Neural cell (in vitro differentiated cells): ENCODE data around the gene PYGB. TPM values are rescaled to one million over a fixed set of nuclear protein-coding genes. Genes with fewer than 3 reads are reported as not detected.
A peak's percentile ranks its signal among the peaks of the same experiment; 100 is the strongest.

Experiments used
- H2AFZ ChIP-seq: fragments of 200-600, 300-800 bp; sonication (generic), shearing (Covaris generic); 2 replicates; pipeline ENCODE4 v1.6.0; 2014; ENCODE audit warnings: low read depth, mild to moderate bottlenecking, antibody characterized with exemption, low read length, moderate library complexity
- H3F3A ChIP-seq: fragments of 200-600 bp; shearing (Covaris generic); 2 replicates; pipeline ENCODE4 v1.6.1; 2016; ENCODE audit warnings: mild to moderate bottlenecking, moderate library complexity, mixed read lengths, antibody characterized with exemption, low read length; ENCODE audit not compliant: insufficient read depth, poor library complexity, severe bottlenecking
- H3K27ac ChIP-seq: fragments of 200-600, 300-800 bp; sonication (generic), shearing (Covaris generic); 2 replicates; pipeline ENCODE4 v1.5.1; 2014; ENCODE audit warnings: mild to moderate bottlenecking, low read length, moderate library complexity
- H3K27me3 ChIP-seq: fragments of 300-800, 200-600 bp; sonication (generic), shearing (Covaris generic); 2 replicates; pipeline ENCODE4 v1.6.0; 2014; ENCODE audit warnings: mild to moderate bottlenecking, low read depth, low read length, moderate library complexity; ENCODE audit not compliant: insufficient read depth
- H3K36me3 ChIP-seq: fragments of 300-800, 200-600 bp; sonication (generic), shearing (Covaris generic); 2 replicates; pipeline ENCODE4 v1.5.1; 2014; ENCODE audit warnings: mild to moderate bottlenecking, antibody characterized with exemption, low read length, moderate library complexity; ENCODE audit not compliant: insufficient read depth
- H3K4me2 ChIP-seq: fragments of 300-800, 200-600 bp; sonication (generic), shearing (Covaris generic); 2 replicates; pipeline ENCODE4 v1.6.0; 2014; ENCODE audit warnings: mild to moderate bottlenecking, low read length
- H3K4me3 ChIP-seq: fragments of 300-800, 200-600 bp; sonication (generic), shearing (Covaris generic); 2 replicates; pipeline ENCODE4 v1.5.1; 2014; ENCODE audit warnings: mild to moderate bottlenecking, low read length, moderate library complexity
- H3K79me2 ChIP-seq: fragments of 200-600 bp; shearing (Covaris generic); replicated peaks from 2 replicates; pipeline ENCODE4 v1.6.0; 2014; ENCODE audit warnings: mild to moderate bottlenecking, low read length, moderate library complexity; ENCODE audit not compliant: insufficient read depth
- H3K9ac ChIP-seq: fragments of 300-800, 200-600 bp; sonication (generic), shearing (Covaris generic); 2 replicates; pipeline ENCODE4 v1.6.1; 2016; ENCODE audit warnings: mild to moderate bottlenecking, low read length, mixed read lengths
- H3K9me2 ChIP-seq: fragments of 200-600 bp; shearing (Covaris generic); 2 replicates; pipeline ENCODE4 v1.6.1; 2016; ENCODE audit warnings: mild to moderate bottlenecking, low read length, mixed read lengths; ENCODE audit not compliant: insufficient read depth
- H3K9me3 ChIP-seq: fragments of 200-600, 300-800 bp; sonication (generic), shearing (Covaris generic); 2 replicates; pipeline ENCODE4 v1.6.1; 2016; ENCODE audit warnings: mild to moderate bottlenecking, mixed run types, low read length, moderate library complexity, mixed read lengths
- H4K20me1 ChIP-seq: fragments of 200-600 bp; shearing (Covaris generic); 2 replicates; pipeline ENCODE4 v1.6.1; 2016; ENCODE audit warnings: mild to moderate bottlenecking, mixed run types; ENCODE audit not compliant: insufficient read depth
- EP300 ChIP-seq: fragments of 450-650 bp; conservative IDR thresholded peaks from 2 replicates; pipeline ENCODE4 v1.6.1; 2014; ENCODE audit warnings: antibody characterized with exemption, mild to moderate bottlenecking, moderate library complexity; ENCODE audit not compliant: poor library complexity, severe bottlenecking
- EZH2 ChIP-seq: fragments of 200-600, 300-800 bp; shearing (Covaris generic), sonication (generic); IDR thresholded peaks from 2 replicates; pipeline ENCODE4 v1.6.1; 2014; ENCODE audit warnings: antibody characterized with exemption, low read length, borderline replicate concordance, mild to moderate bottlenecking; ENCODE audit not compliant: insufficient read depth, poor library complexity, severe bottlenecking
- MXI1 ChIP-seq: fragments of 450-650 bp; conservative IDR thresholded peaks from 2 replicates; pipeline ENCODE4 v1.6.1; 2014; ENCODE audit warnings: antibody characterized with exemption, mild to moderate bottlenecking; ENCODE audit not compliant: poor library complexity, severe bottlenecking
- POLR2AphosphoS5 ChIP-seq: IDR thresholded peaks from 2 replicates; pipeline ENCODE4 v1.6.1; 2012
- RAD21 ChIP-seq: fragments of 450-650 bp; conservative IDR thresholded peaks from 2 replicates; pipeline ENCODE4 v1.6.1; 2014; ENCODE audit warnings: antibody characterized with exemption, mild to moderate bottlenecking, moderate library complexity
- SMC3 ChIP-seq: fragments of 450-650 bp; conservative IDR thresholded peaks from 2 replicates; pipeline ENCODE4 v1.6.1; 2014; ENCODE audit warnings: antibody characterized with exemption, mild to moderate bottlenecking, moderate library complexity; ENCODE audit not compliant: poor library complexity
- TAF1 ChIP-seq: IDR thresholded peaks from 2 replicates; pipeline ENCODE4 v1.6.1; 2012; ENCODE audit warnings: low read depth
- polyA plus RNA-seq: library from polyadenylated mRNA; depleted of rRNA; stranded (reverse); fragments of >200 nt; gene quantifications from 2 replicates; pipeline ENCODE4 v1.2.3, GENCODE V29; 2014
- TF ChIP-seq, protein P1 (sequence below): fragments of 450-650 bp; IDR thresholded peaks from 2 replicates; pipeline ENCODE4 v1.5.1; 2014; ENCODE audit warnings: antibody characterized with exemption, mild to moderate bottlenecking, moderate library complexity; ENCODE audit not compliant: poor library complexity, severe bottlenecking
- TF ChIP-seq, protein P2 (sequence below): IDR thresholded peaks from 2 replicates; pipeline ENCODE4 v1.6.1; 2012; ENCODE audit warnings: borderline replicate concordance

Gene PYGB
- polyA plus RNA-seq, 1 donor from 2014 or later, result 70.5 TPM

DNA sequence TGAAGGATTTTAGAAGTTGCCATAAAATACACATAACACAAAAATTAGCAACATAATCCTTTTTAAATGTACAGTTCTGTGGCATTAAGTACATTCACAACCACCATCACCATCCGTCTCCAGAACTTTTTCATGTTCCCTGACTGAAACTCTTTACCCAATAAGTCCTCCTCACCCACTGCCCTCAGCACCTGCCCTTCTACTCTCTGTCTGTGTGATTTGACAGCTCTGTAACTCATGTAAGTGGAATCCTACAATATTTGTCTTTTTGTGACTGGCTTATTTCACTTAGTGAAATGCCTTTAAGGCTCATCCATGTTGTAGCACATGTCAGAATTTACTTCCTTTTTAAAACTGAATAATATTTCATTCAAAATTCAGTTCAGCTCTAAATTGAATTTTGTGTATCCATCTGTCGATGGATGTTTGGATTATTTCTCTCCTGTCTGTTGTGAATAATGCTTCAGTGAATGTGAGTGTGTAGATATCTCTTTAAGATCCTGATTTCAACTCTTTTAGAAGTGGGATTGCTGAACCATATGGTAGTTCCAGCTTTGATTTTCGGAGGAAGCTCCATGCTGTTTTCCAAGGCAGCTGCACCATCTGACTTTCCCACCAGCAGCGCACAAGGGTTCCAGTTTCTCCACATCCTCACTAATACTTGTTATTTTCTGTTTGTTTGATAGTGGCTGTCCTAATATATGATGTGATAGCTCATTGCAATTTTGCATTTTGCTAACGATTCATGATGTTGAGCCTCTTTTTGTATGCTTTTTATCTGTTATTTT, 48.2 kb upstream of the PYGB start:
- Histone ChIP-seq H3K9ac (no peak overlapping the region), H2AFZ (no peak overlapping the region), H3K27me3 (no peaks in the 10 kb centered on the region), H3K9me2 (no peaks in the 10 kb centered on the region), H3K27ac (no peak overlapping the region), H4K20me1 (no peaks in the 10 kb centered on the region), H3F3A (no peaks in the 10 kb centered on the region), H3K9me3 (no peaks in the 10 kb centered on the region), H3K79me2 (peaks cover 34% of the 10 kb centered on the region), H3K4me2 (no peak overlapping the region), H3K36me3 (no peaks in the 10 kb centered on the region), H3K4me3 (peak overlapping the region; percentile 26)
- no peak for TF ChIP-seq RAD21
- no peak for TF ChIP-seq SMC3
- TF ChIP-seq, protein P1, sequence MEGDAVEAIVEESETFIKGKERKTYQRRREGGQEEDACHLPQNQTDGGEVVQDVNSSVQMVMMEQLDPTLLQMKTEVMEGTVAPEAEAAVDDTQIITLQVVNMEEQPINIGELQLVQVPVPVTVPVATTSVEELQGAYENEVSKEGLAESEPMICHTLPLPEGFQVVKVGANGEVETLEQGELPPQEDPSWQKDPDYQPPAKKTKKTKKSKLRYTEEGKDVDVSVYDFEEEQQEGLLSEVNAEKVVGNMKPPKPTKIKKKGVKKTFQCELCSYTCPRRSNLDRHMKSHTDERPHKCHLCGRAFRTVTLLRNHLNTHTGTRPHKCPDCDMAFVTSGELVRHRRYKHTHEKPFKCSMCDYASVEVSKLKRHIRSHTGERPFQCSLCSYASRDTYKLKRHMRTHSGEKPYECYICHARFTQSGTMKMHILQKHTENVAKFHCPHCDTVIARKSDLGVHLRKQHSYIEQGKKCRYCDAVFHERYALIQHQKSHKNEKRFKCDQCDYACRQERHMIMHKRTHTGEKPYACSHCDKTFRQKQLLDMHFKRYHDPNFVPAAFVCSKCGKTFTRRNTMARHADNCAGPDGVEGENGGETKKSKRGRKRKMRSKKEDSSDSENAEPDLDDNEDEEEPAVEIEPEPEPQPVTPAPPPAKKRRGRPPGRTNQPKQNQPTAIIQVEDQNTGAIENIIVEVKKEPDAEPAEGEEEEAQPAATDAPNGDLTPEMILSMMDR, result no peak
- no peak for TF ChIP-seq EZH2
- TF ChIP-seq, protein P2, sequence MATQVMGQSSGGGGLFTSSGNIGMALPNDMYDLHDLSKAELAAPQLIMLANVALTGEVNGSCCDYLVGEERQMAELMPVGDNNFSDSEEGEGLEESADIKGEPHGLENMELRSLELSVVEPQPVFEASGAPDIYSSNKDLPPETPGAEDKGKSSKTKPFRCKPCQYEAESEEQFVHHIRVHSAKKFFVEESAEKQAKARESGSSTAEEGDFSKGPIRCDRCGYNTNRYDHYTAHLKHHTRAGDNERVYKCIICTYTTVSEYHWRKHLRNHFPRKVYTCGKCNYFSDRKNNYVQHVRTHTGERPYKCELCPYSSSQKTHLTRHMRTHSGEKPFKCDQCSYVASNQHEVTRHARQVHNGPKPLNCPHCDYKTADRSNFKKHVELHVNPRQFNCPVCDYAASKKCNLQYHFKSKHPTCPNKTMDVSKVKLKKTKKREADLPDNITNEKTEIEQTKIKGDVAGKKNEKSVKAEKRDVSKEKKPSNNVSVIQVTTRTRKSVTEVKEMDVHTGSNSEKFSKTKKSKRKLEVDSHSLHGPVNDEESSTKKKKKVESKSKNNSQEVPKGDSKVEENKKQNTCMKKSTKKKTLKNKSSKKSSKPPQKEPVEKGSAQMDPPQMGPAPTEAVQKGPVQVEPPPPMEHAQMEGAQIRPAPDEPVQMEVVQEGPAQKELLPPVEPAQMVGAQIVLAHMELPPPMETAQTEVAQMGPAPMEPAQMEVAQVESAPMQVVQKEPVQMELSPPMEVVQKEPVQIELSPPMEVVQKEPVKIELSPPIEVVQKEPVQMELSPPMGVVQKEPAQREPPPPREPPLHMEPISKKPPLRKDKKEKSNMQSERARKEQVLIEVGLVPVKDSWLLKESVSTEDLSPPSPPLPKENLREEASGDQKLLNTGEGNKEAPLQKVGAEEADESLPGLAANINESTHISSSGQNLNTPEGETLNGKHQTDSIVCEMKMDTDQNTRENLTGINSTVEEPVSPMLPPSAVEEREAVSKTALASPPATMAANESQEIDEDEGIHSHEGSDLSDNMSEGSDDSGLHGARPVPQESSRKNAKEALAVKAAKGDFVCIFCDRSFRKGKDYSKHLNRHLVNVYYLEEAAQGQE, result no peak
- TF ChIP-seq EP300, result no peak
- TF ChIP-seq POLR2AphosphoS5, result no peak
- TF ChIP-seq MXI1, result no peak
- no peak for TF ChIP-seq TAF1

DNA sequence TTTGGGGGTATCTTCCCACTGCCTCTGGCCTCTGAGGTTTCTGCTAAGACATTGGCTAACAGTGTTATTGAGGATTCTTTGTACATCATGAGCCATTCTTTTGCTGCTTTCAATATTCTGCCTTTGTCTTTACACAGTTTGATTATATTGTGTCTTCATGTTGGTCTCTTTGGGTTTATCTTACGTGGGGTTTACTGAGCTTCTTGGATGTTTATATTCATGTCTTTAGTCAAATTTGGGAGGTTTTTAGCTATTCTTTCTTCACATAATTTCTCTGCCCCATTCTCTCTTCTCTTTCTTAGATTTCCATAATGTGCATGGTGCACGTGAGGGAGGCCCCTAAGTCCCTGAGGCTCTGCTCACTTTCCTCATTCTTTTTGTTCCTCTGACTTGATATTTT, 44.8 kb upstream of the PYGB start:
- no peak overlapping the region for H2AFZ ChIP-seq
- no peaks in the 10 kb centered on the region for H3K9me2 ChIP-seq
- no peak overlapping the region for H3K27ac ChIP-seq
- H3K9me3 ChIP-seq, result no peaks in the 10 kb centered on the region
- H3F3A ChIP-seq, result no peaks in the 10 kb centered on the region
- H3K4me3 ChIP-seq, result no peak overlapping the region
- H3K9ac ChIP-seq, result no peak overlapping the region
- peaks cover 13% of the 10 kb centered on the region for H3K79me2 ChIP-seq
- H3K36me3 ChIP-seq, result no peaks in the 10 kb centered on the region
- TF ChIP-seq POLR2AphosphoS5 (no peak), EP300 (no peak), SMC3 (no peak), RAD21 (no peak), MXI1 (no peak)
- TF ChIP-seq, protein P2, result no peak
- TF ChIP-seq, protein P1, result no peak
- no peaks in the 10 kb centered on the region for H3K27me3 ChIP-seq
- H4K20me1 ChIP-seq, result no peaks in the 10 kb centered on the region
- H3K4me2 ChIP-seq, result no peak overlapping the region
